Jurkat, Clone E6-1 (cell line): Measurements from ENCODE around the gene SLC4A11.
A peak's percentile ranks its signal among the peaks of the same experiment; 100 is the strongest.
"Not testable (repeated sequence)": the region's sequence is repeated elsewhere in the genome, so short reads cannot be mapped to it uniquely, and the experiment has no call there.

ENCODE experiments used
- DNase-seq: peaks from one replicate; pipeline ENCODE4 v3.0.0-alpha.2; 2011; ENCODE audit warnings: low read depth, low spot score
- H3K4me3 ChIP-seq: 2 replicates; pipeline ENCODE4 v1.5.1; 2011; ENCODE audit warnings: mild to moderate bottlenecking, low read length, control low read depth, moderate library complexity

SLC4A11 gene

DNA sequence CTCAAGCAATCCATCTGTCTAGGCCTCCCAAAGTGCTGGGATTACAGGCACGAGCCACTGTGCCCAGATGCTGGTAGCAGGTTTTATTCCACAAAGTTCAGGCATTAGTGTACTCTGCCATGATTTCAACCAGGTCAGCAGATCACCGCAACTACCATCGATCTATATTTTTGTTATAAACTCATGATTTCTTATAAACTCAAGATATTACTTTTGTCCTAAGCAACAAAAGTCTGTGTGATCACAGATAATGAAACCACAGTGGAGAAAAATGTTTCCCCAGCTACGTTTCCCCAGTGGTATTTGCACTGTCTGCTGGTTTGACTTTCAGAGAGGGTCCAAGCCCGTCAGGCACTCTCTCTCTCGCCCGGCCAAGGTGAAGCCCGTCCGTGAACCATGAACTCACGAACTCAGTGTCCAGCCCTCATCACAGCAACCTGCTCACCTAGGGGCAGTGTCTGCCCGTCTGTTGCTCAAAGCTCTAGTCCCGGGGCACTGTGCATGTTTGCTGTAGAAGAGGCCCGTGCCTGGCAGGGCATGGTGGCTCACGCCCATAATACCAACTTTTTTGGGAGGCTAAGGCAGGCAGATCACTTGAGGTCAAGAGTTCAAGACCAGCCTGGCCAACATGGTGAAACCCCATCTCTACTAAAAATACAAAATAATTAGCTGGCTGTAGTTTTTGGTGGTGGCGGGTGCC is 7.0 kb downstream of the SLC4A11 start:
- no peak for DNase-seq
- no peak overlapping the region for H3K4me3 ChIP-seq

DNA sequence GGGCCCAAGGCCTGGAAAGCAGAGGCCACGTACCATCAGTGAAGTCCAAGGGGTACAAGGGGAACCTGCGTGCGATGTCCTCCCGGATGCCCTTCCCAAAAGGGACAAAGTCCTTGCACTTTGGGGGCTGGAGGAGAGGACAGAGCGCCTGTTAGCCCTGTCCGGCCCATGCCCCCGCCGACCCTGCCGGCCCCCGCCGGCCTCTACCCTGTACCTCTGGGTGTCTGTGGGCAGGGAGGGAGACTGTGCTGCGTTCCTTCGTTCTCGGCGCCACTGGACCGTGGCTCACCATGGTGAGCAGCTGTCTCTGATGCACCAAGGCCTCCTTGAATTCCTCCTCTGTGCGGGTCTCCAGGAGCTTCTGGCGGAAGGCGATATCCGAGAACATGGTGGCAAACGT is 7.9 kb downstream of the SLC4A11 start:
- no peak overlapping the region for H3K4me3 ChIP-seq
- DNase-seq, result no peak

DNA sequence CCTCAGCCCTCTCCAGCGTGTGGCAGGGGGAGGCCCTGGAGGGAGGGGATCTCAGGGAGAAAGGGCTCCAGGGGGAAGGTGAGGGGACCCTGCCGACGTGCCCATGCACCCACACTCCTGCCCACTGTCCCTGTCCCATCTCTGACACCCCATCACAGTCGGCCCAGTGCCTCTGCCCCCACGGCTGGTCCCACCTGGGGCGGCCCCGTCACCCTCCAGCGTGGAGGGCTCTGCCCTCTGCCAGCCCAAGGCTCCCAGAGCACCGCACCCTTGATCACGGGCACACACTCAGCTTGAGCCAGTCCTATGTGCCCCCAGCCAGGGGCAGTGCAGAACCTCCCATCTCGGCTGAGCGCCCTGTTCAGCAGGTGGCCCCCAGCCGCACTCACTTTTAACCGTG is 9.2 kb downstream of the SLC4A11 start:
- no peak for DNase-seq
- no peak overlapping the region for H3K4me3 ChIP-seq

DNA sequence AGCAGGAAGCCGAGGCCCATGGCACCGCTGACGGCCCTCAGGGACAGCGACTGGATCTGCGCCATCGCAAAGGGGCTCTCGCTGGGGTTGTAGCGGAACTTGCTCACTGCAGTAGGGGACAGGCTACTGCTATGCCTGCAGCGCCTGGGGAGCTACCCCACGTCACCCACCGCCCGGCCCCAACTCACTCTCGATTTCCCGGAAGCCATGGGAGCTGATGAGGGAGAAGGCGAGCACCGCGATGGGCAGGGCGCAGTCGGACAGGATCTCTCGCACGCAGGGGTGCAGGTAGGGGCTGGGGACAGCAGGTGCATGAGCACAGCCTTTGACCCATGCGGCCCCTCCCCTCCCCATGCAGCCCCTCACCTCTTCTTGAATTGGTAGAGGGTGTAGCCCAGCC is 9.8 kb downstream of the SLC4A11 start:
- H3K4me3 ChIP-seq, result no peak overlapping the region
- no peak for DNase-seq

DNA sequence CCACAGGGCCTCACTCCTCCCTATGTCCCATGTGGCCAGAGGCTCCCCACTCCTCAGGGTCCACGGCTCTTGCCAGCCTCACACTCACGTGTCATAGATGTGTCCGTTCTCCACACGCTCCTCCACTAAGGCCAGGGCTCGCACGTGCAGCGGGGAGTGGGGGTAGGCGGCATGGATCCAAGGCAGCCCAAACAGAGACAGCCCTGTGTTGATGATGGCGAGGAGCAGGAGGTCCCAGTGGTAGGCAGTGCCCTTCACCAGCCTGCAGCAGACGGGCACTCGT is 10.3 kb downstream of the SLC4A11 start:
- H3K4me3 ChIP-seq, result no peak overlapping the region
- no peak for DNase-seq

DNA sequence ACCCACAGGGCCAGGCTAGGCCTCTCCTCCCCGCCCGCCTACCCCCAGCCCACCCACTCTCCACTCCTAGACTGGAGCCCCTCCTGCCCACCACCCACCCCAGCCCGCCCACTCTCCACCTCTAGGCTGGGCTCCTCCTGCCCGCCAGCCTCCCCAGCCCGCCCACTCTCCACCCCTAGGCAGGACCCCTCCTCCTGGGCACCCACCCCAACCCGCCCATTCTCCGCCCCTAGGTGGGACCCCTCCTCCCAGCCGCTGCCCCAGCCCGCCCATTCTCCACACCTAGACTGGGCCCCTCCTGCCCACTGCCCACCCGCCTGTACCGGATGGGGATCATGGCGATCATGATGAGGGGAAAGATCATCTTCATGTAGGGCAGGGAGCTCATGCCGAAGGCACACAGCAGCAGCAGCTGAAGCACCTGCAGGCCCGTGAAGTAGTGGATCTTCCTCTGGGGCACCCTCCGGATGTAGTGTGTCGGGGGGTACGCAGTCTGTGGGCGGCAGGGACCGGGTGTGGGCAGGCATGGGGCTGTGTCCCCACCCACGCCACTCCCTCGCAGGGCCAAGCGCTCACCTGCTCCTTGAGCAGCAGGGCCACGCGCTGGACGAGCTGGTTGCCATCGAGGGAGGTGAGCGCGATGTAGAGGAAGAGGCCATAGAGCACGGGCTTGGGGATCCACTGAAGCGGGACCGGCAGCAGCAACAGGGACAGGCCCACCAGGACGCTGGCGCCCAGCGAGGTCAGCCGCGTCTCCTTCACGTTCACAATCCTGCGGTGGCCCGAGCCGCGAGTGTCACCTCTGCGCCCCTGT is 10.8 kb downstream of the SLC4A11 start:
- H3K4me3 ChIP-seq, result no peak overlapping the region
- DNase-seq, result no peak

DNA sequence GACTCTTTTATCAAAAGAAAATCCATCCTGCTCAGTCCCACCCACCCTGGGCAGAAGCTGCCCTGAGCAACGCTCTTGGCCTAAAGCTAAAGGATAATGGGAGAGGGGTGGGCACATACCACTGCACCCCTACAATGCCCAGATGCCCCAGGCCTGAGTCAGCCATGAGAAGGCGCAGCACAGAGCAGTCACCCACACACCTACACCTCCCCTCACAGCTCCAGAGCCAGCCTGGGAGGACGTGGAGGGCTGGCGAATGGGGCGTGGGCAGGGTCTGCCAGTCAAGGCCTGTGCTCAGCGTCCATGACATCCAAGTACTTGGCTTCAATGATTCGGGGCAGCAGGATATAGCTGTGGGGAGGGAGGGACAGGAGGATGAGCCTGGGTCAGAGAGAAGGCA is 11.5 kb downstream of the SLC4A11 start:
- no peak overlapping the region for H3K4me3 ChIP-seq
- DNase-seq, result no peak

DNA sequence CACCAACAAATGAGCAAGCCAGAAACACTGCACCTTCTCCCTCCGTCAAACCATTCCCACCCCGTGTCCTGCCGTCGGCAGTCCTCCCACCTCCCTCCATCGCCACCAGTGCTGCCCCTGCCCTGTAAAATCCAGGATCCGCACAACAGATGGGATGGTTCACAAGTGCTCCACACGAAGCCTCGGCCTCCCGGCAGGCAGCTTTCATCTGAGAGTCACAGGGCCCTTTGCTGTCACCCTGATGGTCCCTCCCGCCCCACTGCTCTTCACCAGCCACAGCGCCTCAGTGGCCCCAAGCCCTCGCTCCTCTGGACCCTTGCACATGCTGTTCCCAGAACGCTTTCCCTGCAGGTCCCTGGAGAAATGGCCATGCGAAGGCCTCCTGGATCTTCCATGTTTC is 12.1 kb downstream of the SLC4A11 start:
- no peak for DNase-seq
- no peak overlapping the region for H3K4me3 ChIP-seq

DNA sequence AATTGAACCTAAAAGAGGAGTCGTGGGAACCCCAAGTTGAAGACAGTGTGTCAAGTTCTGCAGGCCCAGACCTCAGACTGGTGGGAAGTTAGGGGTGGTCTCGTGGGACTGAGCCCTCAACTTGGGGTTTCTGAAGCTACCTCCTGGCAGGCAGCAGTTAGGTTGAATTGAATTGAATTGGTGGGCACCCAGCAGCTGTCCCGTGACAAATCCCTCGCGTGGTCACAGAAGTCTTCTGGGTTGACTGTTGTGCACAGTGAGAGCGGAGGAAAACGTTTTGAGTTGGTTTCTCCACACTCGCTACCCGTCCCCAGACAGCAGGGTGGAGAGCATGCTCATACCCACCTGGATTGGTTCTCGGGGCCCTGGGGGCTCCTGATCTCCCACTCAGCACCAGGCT is 12.9 kb downstream of the SLC4A11 start:
- no peak overlapping the region for H3K4me3 ChIP-seq
- no peak for DNase-seq

DNA sequence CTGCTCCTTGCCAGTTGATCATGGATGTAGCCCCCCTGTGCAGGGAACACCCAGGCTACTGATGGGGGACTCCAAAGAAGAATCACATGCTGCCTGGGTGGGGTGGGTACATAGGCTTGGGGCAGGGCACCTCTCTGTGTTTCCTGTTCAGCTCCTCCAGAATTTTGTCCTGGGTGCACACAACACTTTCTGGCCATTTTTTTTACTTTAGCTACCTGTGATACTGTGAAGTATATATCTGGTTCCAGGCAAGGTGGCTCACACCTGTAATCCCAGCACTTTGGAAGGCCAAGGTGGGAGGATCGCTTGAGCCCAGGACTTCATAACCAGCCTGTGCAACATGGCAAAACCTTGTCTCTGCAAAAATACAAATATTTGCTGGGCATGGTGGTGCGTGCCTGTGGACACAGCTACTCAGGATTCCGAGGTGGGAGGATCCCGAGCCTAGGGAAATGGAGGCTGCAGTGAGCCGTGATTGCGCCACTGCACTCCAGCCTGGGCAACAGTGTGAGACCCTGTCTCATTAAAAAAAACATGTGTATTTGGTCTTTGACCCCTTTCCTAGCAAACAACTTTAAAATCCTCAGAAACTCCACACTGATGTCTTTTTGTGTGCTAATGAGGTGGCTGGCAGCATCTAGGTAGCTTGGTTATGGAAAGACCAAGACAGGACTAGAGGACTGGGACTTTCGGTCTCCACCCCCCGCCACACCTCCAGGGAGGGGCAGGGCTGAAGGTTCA is 14.1 kb downstream of the SLC4A11 start:
- H3K4me3 ChIP-seq, result no peak overlapping the region
- DNase-seq, result no peak

DNA sequence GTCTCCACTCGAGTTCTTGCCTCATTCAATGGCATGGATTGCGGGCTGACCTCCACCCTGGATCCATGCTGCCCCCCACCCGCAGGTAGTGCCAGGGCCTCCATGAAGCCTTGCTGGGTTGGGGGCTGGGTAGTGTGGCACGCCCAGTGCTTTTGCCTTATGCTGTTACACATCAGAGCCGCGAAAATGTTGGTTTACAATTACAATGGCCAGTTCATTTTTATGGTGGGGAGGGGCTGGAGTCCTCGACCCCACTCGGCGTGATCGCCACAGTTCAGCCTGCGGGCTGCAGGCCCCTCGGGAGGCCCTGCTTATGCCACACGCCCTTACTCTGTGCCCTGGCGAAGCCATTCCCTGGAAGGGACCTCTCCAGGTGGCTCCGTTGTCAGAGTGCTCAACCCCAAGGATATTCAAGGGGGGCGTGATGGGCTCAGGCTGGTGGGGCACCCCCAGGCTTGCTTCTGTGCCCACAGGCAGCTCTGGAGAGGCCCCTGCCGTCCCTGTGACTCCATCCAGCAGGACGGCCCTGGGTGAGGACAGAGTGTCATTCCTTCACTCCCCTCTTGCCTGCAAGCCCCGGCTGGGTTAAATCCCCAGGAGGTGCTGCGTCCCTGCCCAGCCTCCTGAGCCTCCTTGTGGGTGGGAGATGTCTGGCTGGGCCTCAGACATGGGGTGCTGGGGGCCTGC is 14.9 kb downstream of the SLC4A11 start:
- H3K4me3 ChIP-seq, result no peak overlapping the region
- DNase-seq, result no peak

DNA sequence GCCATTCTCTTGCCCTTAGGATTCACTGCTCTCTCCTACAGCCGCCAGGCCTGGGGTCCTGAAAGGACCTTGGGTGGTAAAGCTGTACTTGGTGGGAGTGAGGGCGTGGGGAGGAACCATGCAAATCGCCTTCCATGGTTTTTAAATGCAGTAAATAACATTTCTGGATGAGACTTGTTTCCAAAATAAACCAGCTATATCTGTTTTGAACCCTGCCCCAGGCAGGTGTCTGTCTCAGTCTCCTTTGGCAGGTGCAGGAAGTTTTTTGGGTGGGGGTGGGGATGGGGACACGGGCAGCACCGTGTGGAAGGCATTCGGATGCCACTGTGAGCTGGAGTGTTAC is 15.4 kb downstream of the SLC4A11 start:
- H3K4me3 ChIP-seq, result no peak overlapping the region
- no peak for DNase-seq

DNA sequence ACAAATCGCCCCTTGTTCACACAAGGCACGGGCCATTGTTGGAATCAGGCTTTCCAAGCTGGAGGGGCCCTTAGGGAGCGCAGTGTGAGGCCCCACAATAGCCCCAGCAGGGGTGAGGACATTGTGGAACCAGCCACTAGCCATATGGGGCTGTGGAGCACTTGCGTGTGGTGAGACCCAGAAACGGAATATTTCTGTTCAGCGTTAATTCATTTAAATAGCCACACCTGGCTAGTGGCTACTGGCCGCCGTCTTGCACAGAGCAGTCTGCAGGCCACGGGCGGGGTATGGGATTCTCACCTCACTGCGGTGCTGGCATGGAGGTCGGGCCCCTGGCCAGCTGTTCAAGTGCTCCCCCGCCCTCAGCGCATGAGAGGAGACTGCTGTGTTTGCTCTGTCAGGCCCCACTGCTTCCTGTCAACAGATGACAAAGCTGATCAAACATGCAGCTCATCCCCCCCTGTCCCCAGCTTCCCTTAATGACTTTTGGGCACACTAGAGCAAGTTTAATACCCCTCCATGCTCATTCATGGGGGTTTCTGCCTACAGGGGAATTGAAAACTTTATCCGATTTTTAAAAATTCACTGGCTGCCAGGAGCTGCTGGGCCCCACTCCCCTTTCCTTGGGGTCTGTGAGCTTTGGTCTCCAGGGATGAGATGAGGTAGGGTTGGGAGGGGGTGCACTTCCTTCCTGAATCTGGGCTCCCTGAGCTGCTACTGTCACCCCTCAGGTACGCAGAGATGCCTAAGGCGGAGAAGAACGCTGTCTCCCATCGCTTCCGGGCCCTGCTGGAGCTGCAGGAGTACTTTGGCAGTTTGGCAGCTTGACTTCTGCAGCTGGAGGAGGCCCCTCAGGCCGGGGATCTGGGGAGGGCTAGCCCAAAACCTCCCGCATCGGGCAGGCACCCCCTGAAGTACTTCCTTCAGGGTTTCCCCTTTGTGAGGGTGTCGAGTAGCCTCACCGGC is 16.1 kb downstream of the SLC4A11 start:
- no peak for DNase-seq
- H3K4me3 ChIP-seq, result no peak overlapping the region

DNA sequence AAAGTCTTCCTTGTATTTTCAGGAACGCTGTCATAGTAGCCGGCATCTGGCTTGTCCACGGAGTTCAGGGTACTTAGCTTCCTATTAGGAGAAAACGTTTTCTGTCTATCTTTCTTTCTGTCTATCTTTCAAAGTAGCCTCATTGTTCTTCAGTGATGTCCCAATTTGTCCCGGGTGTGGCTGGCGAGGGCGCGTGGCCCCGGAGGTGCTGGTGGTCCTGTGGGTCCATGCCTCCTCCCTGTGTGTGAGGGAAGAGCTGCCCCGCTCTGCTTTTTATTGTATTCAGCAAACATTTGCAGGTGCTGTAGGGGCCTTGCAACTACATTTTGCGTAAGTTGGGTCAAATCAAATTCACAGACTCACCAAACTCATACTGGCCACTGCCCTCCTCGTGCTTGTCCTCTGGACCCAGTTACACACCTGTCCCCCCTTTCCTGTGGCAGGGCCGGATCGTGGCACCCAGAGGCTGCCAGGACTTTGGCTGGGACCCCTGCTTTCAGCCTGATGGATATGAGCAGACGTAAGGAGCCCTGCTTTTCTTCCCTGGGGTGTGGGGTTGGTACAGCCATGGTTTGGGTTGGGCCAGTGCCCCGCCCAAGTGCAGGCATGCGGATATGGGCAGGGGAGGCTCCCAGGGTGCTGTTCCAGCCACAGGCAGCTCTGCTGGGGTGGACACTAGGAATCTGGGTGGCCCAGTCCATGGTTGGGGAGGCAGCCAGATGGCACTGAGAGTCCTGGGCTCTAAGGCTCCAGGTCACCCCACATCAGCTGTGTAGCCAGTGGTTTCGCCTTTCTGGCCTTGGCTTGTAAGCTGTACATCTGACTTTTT is 17.4 kb downstream of the SLC4A11 start:
- DNase-seq, result no peak

DNA sequence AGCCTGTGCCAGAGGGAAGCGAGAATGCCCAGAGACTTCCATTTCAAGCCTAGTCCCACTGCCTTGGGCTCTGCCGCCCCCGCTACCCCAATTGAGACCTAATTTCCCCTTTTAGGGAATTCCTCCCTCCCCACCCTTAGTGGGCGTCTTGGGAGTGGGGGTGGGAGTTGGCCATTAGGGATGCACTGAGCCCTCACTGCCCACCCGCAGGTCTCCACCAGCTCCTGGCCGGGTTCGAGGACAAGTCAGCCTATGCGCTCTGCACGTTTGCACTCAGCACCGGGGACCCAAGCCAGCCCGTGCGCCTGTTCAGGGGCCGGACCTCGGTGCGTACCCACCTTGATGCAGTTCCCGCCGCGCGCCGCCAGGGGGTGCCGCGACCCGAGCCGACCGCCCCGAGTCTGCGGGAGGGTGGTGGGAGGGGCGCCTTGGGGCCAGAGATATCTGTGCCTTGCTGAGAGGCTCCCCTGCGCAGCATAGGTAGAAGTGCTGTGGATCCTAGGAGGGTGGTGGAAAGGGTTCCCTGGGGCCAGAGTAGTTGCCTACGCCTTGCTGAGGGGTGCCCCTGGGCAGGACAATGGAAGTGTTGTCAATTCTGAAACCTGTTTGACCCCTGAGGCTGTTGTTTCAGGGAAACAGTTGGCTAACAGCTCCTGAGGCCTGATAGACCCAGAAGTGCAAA is 20.5 kb downstream of the SLC4A11 start:
- peak; percentile 29 for DNase-seq
- no peak overlapping the region for H3K4me3 ChIP-seq

More for the DNA sequence above, 17.4 kb downstream of the SLC4A11 start:
- H3K4me3 ChIP-seq, result no peak overlapping the region

DNA sequence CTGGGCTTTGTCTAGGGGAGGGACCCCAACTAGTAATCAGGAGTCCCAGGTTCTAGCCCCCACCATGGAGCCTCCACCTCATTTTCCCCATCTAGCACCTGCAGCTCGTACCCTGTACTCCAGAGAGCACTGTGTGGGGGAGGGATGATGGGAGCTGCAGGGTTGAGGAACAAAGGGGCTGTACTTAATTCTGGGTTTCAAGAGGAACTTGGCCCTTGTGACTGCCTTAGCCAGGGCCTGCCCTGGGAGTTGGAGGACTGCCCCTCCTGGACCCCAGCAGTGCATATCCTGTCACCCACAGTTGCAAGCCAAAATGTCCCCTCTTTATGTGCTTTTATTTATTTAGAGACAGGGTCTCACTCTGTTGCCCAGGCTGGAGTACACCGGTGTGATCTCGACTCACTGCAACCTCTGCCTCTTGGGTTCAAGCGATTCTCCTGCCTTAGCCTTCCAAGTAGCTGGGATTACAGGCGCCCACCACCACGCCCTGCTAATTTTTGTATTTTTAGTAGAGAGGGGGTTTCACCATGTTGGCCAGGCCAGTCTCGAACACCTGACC is 23.6 kb downstream of the SLC4A11 start:
- not testable (repeated sequence) for DNase-seq, H3K4me3 ChIP-seq

DNA sequence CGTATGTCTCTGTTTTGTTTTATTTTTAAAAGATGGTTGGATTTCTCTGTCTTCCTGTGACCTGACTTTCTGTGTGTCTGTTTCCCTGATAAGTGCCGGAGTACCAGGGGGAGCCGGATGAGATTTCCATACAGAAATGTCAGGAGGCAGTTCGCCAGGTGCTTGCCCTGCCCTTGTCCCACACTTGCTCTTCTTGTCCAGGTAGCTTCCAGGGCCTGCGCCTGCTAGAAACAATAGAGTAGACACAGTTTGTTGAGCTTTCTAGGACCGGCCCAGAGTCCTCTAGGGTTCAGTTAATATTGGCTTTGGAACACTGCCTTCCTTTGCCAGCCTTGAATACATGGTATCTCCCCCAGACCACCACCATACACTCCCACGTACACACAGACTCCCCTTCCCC is 25.8 kb downstream of the SLC4A11 start:
- DNase-seq, result no peak
- H3K4me3 ChIP-seq, result no peak overlapping the region
